ENCODE data around the gene LHFPL2.

- TF ChIP-seq CTCF (IDR thresholded peaks at IDR 0.05 in 2 of 3, conservative IDR thresholded peaks at IDR 0.05 in 1 of 3; ENCODE audit: borderline replicate concordance in 1 of 3, insufficient read depth in 1 of 3, low read depth in 2 of 3, low read length in 2 of 3) (no peak), YY1 (IDR thresholded peaks at IDR 0.05; ENCODE audit: extremely low read depth, insufficient replicate concordance, low read depth, low read length) (no peak), POLR2AphosphoS5 (IDR thresholded peaks at IDR 0.05; ENCODE audit: low read depth, low read length) (no peak), CBX3 (IDR thresholded peaks at IDR 0.05; ENCODE audit: low read depth) (no peak), EGR1 (IDR thresholded peaks at IDR 0.05; ENCODE audit: low read depth) (no peak), POLR2A (IDR thresholded peaks at IDR 0.05; ENCODE audit: borderline replicate concordance, extremely low read depth, insufficient read depth, insufficient read length) (no peak), REST (IDR thresholded peaks at IDR 0.05; ENCODE audit: low read depth) (no peak), EZH2phosphoT487 (IDR thresholded peaks at IDR 0.05; ENCODE audit: borderline replicate concordance) (no peak), CEBPB (IDR thresholded peaks at IDR 0.05; ENCODE audit: low read depth) (no peak), EZH2 (IDR thresholded peaks at IDR 0.05) (no peak)
Measured at GRCh38 chr5:78618303-78618702, 30.3 kb downstream of the LHFPL2 start.
